WERI-Rb-1 (cell line): Measurements from ENCODE around the gene NUBP1.
"Not testable (repeated sequence)": the region's sequence is repeated elsewhere in the genome, so short reads cannot be mapped to it uniquely, and the experiment has no call there.

Experiments
- DNase-seq: peaks from one replicate; pipeline ENCODE4 v3.0.0-alpha.2; 2020
- H3K27ac ChIP-seq: fragments of 250-450 bp; sonication (Bioruptor Pico); 2 replicates; pipeline ENCODE4 v1.5.1; 2020; ENCODE audit warnings: mild to moderate bottlenecking, moderate library complexity
- H3K27me3 ChIP-seq: fragments of 250-450 bp; sonication (Bioruptor Pico); 2 replicates; pipeline ENCODE4 v1.5.1; 2021; ENCODE audit warnings: mild to moderate bottlenecking, low read depth, moderate library complexity; ENCODE audit not compliant: insufficient read depth, severe bottlenecking
- H3K36me3 ChIP-seq: fragments of 250-450 bp; sonication (Bioruptor Pico); 2 replicates; pipeline ENCODE4 v1.5.1; 2020; ENCODE audit warnings: mild to moderate bottlenecking, moderate library complexity
- H3K4me3 ChIP-seq: 2 replicates; pipeline ENCODE4 v1.5.1; 2011; ENCODE audit warnings: low read depth, mild to moderate bottlenecking, control low read depth, low read length
- H3K9me3 ChIP-seq: fragments of 250-450 bp; sonication (Bioruptor Pico); 2 replicates; pipeline ENCODE4 v1.5.1; 2021; ENCODE audit warnings: mild to moderate bottlenecking, moderate library complexity; ENCODE audit not compliant: severe bottlenecking
- CTCF ChIP-seq: IDR thresholded peaks from 2 replicates; pipeline ENCODE4 v1.5.1; 2011; ENCODE audit warnings: low read depth, mild to moderate bottlenecking, control low read depth, inconsistent platforms, low read length

The NUBP1 gene

DNA sequence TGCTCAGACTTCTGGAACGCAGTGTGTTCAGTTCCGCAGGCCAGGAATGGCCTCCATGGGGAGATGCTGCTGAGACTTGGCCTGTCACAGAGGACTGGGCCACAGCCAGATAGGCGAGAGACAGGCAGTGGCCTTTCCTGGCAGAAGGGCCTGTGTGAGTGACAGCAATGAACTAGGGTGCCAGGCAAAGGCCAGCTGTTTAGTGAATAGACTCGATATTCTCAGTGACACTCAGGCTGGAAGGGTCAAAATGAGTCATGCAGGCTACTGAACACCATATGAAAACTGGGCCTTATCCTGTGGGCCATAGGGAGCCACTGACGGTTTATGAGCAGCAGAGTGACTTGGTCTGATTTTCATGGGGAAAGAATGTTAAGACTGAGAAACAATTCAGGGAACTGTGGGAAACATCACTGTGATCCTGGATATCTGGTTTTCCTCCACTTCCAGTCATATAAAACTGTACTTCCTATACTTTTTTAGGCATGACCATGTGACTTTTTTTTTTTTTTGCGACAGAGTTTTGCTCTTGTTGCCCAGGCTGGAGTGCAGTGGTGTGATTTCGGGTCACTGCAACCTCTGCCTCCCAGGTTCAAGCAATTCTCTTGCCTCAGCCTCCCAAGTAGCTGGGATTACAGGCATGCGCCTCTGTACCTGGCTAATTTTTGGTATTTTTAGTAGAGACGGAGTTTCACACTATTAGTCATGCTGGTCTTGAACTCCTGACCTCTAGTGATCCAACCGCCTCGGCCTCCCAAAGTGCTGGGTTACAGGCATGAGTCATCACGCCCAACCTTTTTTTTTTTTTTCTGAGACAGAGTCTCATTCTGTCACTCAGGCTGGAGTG lies 5.2 kb upstream of the NUBP1 start:
- DNase-seq, result no peak
- no peaks in the 10 kb centered on the region for H3K9me3 ChIP-seq
- H3K27ac ChIP-seq, result no peak overlapping the region
- H3K36me3 ChIP-seq, result no peaks in the 10 kb centered on the region
- no peak for TF ChIP-seq CTCF
- no peaks in the 10 kb centered on the region for H3K27me3 ChIP-seq
- H3K4me3 ChIP-seq, result no peak overlapping the region

DNA sequence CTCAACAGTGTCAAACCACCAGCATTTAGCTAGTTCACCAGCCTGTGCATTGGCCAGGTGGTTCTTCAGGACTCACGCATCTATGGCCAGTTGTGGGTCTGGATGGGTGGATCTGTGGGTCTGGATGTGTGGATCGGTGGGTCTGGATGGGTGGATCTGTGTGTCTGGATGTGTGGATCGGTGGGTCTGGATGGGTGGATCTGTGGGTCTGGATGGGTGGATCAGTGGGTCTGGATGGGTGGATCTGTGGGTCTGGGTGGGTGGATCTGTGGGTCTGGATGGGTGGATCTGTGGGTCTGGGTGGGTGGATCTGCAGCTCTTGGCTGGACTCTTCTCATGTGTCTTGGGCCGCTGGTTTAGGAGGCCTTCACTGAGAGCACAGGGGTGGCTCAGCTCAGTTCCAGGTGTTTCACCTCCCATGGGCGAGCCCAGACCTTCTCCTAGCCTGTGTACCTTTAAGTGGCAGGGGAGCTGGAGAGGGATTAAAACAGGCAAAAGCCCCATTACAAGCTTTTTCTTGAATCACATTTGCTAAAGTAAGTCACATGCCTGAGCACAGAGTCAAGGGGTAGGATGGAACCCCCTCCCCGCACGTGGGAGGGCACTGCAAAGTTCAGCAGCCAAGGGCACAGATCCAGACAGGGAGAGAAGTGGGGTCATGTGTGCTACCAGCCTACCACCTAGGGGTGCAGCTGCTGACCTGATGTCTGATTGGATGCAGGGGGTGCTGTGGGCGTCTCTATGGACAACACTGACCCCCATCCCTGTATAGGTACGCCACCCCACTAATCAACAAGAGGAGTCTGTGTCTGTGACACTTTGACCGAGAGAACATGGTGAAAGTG lies 3.4 kb upstream of the NUBP1 start:
- H3K36me3 ChIP-seq, result no peaks in the 10 kb centered on the region
- H3K27me3 ChIP-seq, result no peaks in the 10 kb centered on the region
- H3K27ac ChIP-seq, result no peak overlapping the region
- no peak overlapping the region for H3K4me3 ChIP-seq
- DNase-seq, result no peak
- H3K9me3 ChIP-seq, result no peaks in the 10 kb centered on the region
- TF ChIP-seq CTCF, result no peak

- no peak for DNase-seq
- Histone ChIP-seq H3K9me3 (no peaks in the 10 kb centered on the region), H3K27ac (no peak overlapping the region), H3K36me3 (no peaks in the 10 kb centered on the region; the same call in 1 of the 2 replicates), H3K4me3 (no peak overlapping the region), H3K27me3 (no peaks in the 10 kb centered on the region)
- TF ChIP-seq CTCF, result no peak
Observed at GRCh38 chr16:10740845-10741208, 2.8 kb upstream of the NUBP1 start.

- not testable (repeated sequence) for H3K36me3 ChIP-seq, H3K27ac ChIP-seq, DNase-seq, H3K4me3 ChIP-seq, H3K9me3 ChIP-seq, H3K27me3 ChIP-seq
Observed at GRCh38 chr16:10741249-10741648, 2.4 kb upstream of the NUBP1 start.

- Histone ChIP-seq H3K4me3 (no peak overlapping the region), H3K9me3 (no peaks in the 10 kb centered on the region), H3K27ac (no peak overlapping the region), H3K36me3 (no peaks in the 10 kb centered on the region; the same call in none of the 2 replicates), H3K27me3 (no peaks in the 10 kb centered on the region)
- no peak for DNase-seq
- no peak for TF ChIP-seq CTCF
Observed at GRCh38 chr16:10741844-10742243, 1.8 kb upstream of the NUBP1 start.

DNA sequence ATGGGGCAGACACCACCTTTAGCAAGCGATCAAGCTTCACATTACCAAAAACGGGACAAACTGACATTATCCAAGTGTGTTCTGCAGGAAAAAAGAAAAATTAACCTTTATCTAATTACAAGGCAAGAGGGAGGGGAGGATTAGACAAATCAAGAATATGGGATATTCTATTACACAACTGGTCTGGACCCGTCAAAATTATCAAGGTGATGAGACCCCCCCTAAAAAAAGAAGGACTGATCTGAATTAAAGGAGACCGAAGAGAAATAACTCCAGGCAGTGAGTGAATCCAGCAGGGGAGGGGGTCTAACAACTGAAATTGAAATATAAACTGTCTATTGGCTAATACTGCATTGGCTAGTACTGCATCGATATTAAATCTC lies 424 bp upstream of the NUBP1 start:
- TF ChIP-seq CTCF, result no peak
- Histone ChIP-seq H3K27ac (peak overlapping the region; percentile 98), H3K4me3 (peak overlapping the region; percentile 66)

More for the DNA sequence above, 424 bp upstream of the NUBP1 start:
- no peak for DNase-seq
- Histone ChIP-seq H3K27me3 (no peaks in the 10 kb centered on the region), H3K9me3 (no peaks in the 10 kb centered on the region), H3K36me3 (peaks cover 7% of the 10 kb centered on the region)
